ENCODE measurements around the gene SLC22A23. TPM values are rescaled to one million over a fixed set of nuclear protein-coding genes. Genes with fewer than 3 reads are reported as not detected.
A peak's percentile ranks its signal among the peaks of the same experiment; 100 is the strongest.

Gene SLC22A23
- total RNA-seq, 4 donors from 2014 or later = 6.2 to 10.8 (median 7.8) TPM

DNA sequence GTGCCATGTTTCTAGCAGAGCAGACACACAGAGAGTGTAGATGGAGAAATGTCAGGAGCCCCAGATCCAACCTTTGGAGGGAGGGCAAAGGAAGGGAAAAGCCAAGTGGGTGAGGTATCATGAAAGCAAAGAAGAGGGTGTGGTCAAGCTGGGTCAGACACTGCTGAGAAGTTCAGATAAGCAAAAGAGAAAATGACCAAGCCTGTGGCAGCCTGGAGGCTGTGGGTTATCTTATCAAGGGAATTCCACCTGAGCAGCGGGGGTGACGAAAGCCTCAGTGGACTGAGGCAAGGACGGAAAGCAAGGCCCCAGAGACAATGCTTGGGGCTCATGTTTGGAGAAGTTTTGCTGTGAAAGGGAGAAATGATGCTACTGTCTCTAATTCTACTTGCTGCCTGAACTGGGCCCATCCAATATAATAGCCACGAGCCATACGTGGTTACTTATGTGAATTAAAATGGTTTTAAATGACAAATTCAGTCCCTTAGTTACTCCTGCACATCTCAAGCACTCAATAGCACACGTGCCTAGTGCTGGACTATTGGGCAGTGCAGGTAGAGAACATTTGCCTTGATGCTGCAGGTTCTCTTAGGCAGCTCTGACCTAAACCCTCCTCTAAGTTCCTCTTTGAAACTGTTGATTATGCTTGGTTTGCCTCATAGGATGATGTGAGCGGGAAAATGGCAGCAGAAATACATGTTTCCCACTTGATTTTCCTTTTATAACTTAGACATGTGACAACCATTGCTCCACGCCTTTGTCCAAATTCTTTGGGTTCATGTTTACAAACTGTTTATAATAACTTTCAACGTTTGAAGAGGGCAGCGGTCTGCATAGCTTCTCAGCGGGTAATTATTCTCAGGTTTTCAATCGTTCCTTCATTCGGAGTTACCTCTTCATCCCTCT lies 63.7 kb downstream of the SLC22A23 start:
- 72 to 79% methylated on average over 12 to 13 of the region's 13 CpGs for WGBS, 2 donors (ENCODE audit: low coverage in 1 of 2)
- TF ChIP-seq, protein P1, sequence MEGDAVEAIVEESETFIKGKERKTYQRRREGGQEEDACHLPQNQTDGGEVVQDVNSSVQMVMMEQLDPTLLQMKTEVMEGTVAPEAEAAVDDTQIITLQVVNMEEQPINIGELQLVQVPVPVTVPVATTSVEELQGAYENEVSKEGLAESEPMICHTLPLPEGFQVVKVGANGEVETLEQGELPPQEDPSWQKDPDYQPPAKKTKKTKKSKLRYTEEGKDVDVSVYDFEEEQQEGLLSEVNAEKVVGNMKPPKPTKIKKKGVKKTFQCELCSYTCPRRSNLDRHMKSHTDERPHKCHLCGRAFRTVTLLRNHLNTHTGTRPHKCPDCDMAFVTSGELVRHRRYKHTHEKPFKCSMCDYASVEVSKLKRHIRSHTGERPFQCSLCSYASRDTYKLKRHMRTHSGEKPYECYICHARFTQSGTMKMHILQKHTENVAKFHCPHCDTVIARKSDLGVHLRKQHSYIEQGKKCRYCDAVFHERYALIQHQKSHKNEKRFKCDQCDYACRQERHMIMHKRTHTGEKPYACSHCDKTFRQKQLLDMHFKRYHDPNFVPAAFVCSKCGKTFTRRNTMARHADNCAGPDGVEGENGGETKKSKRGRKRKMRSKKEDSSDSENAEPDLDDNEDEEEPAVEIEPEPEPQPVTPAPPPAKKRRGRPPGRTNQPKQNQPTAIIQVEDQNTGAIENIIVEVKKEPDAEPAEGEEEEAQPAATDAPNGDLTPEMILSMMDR (IDR thresholded peaks at IDR 0.05) = no peak
- TF ChIP-seq EP300 (IDR thresholded peaks at IDR 0.05) (no peak), POLR2A (IDR thresholded peaks at IDR 0.05) (no peak), POLR2AphosphoS5 (IDR thresholded peaks at IDR 0.05) (no peak)
- no peak for ATAC-seq
- Histone ChIP-seq H3K27ac (peak overlapping the region in 1 of 4 donors; percentile 11), H3K4me1 (peaks cover 0 to 28% (median 7%) of the 10 kb centered on the region in 3 donors), H3K27me3 (no peaks in the 10 kb centered on the region), H3K4me3 (no peak overlapping the region), H3K36me3 (no peaks in the 10 kb centered on the region), H3K9me3 (no peaks in the 10 kb centered on the region)

DNA sequence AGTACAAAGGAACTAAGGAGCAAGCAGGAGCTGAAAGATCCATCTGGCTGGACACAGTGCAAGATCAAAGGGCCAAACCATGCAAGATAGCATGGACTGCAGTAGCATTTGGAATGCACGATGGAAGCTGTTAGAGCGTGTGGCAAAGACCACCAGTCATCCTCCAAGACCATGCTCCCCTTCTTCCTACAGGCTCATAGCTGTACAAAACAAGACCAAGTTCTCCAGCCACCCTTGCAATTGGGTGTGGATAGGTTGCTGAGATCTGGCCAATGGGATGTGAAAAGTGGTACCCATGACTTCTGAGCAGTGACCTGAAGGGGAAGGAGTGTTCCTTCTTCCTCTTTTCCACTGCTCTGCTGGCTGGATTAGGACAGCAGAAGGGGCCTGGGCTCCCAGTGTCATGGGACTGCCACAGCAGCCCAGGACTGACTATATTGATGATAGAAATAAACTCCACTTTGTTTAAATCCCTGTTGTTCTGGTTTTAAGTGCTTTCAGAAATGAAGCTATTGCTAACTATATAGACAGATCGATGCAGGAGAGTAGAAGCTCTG lies 64.9 kb downstream of the SLC22A23 start:
- Histone ChIP-seq H3K27me3 (no peaks in the 10 kb centered on the region), H3K9me3 (no peaks in the 10 kb centered on the region), H3K36me3 (no peaks in the 10 kb centered on the region), H3K4me3 (no peak overlapping the region), H3K4me1 (peaks cover 0 to 24% (median 7%) of the 10 kb centered on the region in 3 donors), H3K27ac (no peak overlapping the region)
- TF ChIP-seq POLR2AphosphoS5 (IDR thresholded peaks at IDR 0.05) = no peak
- TF ChIP-seq, protein P1 (IDR thresholded peaks at IDR 0.05) = no peak
- no peak for TF ChIP-seq EP300 (IDR thresholded peaks at IDR 0.05)
- TF ChIP-seq POLR2A (IDR thresholded peaks at IDR 0.05) = no peak
- ATAC-seq = no peak
- WGBS, 2 donors (ENCODE audit: low coverage in 1 of 2) = 100% methylated on average over 3 of the region's 3 CpGs

DNA sequence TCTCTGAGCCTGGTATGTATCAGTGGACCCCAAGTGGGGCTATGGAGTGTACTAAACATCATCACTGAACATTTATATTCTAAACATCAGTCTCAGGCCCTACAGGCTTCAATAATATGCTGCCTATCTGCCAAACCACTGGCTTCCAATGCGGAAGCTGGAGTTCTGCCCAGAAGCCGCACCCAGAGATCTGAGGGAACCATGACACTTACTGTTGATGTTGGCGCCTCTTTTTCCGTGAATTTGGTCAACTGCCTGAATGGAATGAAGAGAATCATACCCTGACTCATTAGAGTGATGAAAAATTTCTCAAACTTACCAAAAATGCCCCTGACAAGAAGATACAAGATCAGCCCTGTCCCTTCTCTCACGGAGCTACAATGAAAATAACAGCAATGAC lies 66.2 kb downstream of the SLC22A23 start:
- H3K27ac ChIP-seq = peak overlapping the region in 3 of 4 donors; percentile 54 to 67 (median 60)
- peak; percentile 60 for ATAC-seq

DNA sequence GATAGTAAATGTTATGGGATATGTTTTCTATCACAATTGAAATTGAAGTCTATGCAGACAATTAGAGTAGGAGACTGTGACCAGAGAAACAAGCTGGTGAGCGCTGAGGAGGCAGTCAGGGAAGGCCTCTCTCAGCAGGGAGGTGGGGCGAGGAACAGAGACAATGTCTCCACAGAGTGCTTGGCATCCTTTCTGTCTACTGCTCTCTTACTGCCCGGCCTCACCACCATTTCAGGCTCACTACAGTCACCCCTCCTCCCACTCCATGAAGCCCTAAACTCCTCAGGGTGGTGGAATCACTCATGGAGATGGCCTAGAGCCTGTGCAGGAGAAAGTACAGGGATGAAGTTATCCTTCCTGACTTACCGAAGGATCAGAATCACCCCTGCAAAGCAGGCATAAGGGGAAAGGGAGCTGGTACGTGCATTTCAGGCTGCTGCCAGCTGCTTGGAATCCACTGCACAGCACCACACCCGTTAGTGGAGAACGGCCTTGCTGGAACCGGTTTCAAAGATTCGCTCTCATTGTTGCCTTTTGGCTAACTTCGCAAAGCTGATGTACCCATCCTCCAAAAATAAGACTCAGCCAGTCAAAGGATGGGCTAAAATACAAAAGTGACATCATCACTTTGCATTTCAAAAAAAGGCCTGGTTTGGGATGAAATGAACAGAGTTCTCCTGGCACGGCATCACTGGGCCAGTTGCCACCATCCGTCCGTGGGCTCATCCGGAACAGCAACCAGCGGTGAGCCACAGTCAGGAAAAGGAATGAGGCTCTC lies 67.3 kb downstream of the SLC22A23 start:
- Histone ChIP-seq H3K27me3 (no peaks in the 10 kb centered on the region), H3K9me3 (no peaks in the 10 kb centered on the region), H3K27ac (peak overlapping the region in 3 of 4 donors; percentile 54 to 67 (median 60)), H3K36me3 (no peaks in the 10 kb centered on the region), H3K4me1 (peaks cover 0 to 41% (median 12%) of the 10 kb centered on the region in 3 donors), H3K4me3 (no peak overlapping the region)
- ATAC-seq = peak; percentile 48
- no peak for TF ChIP-seq EP300 (IDR thresholded peaks at IDR 0.05)
- no peak for TF ChIP-seq POLR2AphosphoS5 (IDR thresholded peaks at IDR 0.05)
- no peak for TF ChIP-seq POLR2A (IDR thresholded peaks at IDR 0.05)
- TF ChIP-seq, protein P1 (IDR thresholded peaks at IDR 0.05) = no peak
- WGBS, 2 donors (ENCODE audit: low coverage in 1 of 2) = 58 to 69% methylated on average over 8 to 13 of the region's 15 CpGs

More for the DNA sequence above, 66.2 kb downstream of the SLC22A23 start:
- TF ChIP-seq, protein P1 (IDR thresholded peaks at IDR 0.05) = no peak
- TF ChIP-seq POLR2AphosphoS5 (IDR thresholded peaks at IDR 0.05) = peak; percentile 15
- TF ChIP-seq POLR2A (IDR thresholded peaks at IDR 0.05) = no peak
- H3K4me3 ChIP-seq = no peak overlapping the region
- peaks cover 0 to 30% (median 11%) of the 10 kb centered on the region in 3 donors for H3K4me1 ChIP-seq
- no peaks in the 10 kb centered on the region for H3K36me3 ChIP-seq
- H3K27me3 ChIP-seq = no peaks in the 10 kb centered on the region
- no peaks in the 10 kb centered on the region for H3K9me3 ChIP-seq
- WGBS, 2 donors (ENCODE audit: low coverage in 1 of 2) = 77 to 78% methylated on average over 3 to 5 of the region's 5 CpGs

All from gastroesophageal sphincter (tissue), 4 donors.